ENCODE results near the gene PDE2A.

PDE2A gene

DNA sequence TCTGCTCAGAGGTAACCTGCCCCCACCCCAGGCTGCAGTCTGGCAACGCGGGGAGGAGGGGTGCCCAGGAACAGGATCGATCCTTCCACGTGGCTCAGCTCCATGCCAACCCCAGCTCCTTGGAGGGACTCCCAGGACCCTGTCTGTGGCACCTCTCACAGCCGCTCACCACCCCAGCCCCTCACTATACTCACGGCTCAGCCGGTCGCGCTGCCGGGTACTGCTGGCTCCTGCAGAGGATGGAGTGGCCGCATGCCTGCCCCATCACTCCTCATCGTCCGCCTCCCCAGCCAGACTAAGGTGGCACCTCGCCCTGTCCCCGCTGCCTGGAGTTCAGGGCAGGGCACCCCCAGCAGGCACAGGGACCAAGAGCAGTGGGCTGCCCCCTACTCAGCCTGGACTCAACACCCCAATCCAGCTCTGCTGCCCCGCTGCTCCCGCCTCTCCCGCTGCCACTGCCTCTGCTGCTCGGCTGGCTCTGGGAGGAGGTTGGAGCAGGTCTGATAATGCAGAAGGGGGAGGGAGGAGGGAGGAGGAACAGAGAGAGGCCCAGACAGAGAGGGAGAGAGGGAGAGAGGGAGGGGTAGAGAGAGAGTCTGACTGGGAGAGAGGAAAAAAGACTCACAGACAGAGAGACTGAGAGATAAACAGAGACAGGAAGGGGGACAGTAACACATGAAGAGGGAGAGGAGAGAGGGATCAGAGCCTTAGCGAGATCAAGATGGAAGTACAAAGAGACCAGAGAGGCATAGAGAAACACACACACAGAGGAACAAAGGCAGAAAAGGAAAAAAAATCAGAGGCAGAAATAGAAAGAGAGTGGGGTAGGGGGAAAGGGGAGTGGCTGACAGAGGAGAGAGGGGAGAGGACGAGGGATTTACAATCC is at the start of gene PDE2A:
Gene PDE2A, minus strand, starts transcription at position 480 of the 886 bp plus-strand sequence. Its CDS starts 215 bp downstream, at position 265.
- TF ChIP-seq BACH2 (CRISPR knock-in tag; IDR thresholded peaks at IDR 0.05; ENCODE audit: borderline replicate concordance) (no peak), ZNF70 (CRISPR knock-in tag; IDR thresholded peaks at IDR 0.05) (peak; percentile 26; the same call in 1 of the 2 replicates)
- peak; percentile 47 for ATAC-seq

DNA sequence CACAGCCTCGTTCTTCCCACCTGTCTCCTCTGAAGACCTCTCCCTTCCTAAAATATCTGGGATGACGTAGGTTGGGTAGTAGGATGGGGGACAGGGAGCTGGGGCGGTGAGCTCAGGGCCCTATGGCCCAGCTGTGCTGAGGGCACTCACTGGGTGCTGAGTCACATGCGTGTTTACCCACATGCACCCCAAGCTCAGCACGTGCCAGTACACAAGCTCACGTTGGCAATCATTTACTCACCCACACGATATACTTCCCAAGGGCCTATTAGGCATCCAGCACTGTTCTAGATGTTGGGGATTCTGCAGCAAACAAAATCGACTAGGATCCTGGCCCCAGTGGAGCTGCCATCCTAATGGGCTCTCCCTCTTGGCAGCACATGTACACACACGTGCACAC is 49.3 kb upstream of the PDE2A start:
- TF ChIP-seq ZFP30 (CRISPR knock-in tag; IDR thresholded peaks at IDR 0.05): no peak
- no peak for ATAC-seq

DNA sequence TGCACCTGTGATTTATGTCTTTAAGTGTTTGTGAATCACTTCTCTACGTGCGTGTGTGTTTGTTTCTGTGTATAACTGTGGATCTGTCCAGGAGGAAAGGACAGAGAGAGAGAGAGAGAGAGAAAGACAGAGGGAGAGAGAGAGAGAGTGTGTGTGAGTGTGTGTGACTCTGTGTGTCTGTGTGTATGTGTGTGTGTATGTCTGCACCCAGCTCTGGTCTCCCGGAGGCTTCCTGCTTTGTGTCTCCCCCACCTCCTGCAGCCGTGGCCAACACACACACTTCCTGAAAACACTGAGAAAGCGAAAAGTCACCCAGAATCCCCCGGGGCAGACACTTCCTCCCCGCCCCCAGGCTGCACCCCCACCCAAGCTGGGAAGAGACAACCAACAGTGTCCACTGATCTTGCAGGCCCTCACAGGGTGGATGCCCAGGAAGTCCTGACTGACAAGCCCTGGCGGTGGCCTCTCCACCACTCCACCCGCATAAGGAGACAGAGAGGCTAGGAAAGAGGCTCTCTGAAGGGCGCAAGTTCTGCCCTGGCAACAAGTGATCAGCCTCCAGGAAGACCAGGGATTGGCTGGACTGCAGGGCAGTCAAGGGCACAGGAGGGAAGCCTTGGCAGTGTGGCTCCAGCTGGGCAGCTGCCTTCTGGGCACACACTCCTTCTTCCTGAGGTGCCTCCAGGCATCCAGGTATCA is 48.0 kb upstream of the PDE2A start:
- ATAC-seq: peak; percentile 98
- no peak for TF ChIP-seq ARNTL (CRISPR knock-in tag; IDR thresholded peaks at IDR 0.05; ENCODE audit: borderline replicate concordance, low read depth)
- no peak for TF ChIP-seq SNAI2 (CRISPR knock-in tag; IDR thresholded peaks at IDR 0.05)
- TF ChIP-seq ZNF565 (CRISPR knock-in tag; conservative IDR thresholded peaks at IDR 0.05; ENCODE audit: low read depth): no peak
- TF ChIP-seq ZNF8 (CRISPR knock-in tag; IDR thresholded peaks at IDR 0.05): no peak
- no peak for TF ChIP-seq ZC3H10 (CRISPR knock-in tag; IDR thresholded peaks at IDR 0.05)

DNA sequence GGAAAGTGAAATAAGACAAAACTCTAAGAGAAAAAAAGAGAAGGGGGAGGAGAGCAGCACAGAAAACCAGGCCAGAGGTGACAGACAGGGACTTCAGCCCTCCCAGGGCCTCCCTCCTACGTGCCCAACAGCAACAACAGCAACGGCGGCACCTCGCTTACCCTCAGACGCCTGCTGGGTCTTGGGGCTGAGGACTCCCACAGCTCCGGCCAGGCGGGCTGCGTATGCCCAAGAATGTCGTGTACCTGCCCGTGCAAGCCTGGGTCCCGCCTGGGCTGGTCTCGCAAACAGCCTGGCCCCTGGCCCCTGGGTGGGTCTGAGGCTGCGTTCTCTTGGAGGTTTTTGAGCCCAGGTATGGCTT is 47.4 kb upstream of the PDE2A start:
- TF ChIP-seq, protein P1, sequence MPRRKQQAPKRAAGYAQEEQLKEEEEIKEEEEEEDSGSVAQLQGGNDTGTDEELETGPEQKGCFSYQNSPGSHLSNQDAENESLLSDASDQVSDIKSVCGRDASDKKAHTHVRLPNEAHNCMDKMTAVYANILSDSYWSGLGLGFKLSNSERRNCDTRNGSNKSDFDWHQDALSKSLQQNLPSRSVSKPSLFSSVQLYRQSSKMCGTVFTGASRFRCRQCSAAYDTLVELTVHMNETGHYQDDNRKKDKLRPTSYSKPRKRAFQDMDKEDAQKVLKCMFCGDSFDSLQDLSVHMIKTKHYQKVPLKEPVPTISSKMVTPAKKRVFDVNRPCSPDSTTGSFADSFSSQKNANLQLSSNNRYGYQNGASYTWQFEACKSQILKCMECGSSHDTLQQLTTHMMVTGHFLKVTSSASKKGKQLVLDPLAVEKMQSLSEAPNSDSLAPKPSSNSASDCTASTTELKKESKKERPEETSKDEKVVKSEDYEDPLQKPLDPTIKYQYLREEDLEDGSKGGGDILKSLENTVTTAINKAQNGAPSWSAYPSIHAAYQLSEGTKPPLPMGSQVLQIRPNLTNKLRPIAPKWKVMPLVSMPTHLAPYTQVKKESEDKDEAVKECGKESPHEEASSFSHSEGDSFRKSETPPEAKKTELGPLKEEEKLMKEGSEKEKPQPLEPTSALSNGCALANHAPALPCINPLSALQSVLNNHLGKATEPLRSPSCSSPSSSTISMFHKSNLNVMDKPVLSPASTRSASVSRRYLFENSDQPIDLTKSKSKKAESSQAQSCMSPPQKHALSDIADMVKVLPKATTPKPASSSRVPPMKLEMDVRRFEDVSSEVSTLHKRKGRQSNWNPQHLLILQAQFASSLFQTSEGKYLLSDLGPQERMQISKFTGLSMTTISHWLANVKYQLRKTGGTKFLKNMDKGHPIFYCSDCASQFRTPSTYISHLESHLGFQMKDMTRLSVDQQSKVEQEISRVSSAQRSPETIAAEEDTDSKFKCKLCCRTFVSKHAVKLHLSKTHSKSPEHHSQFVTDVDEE (CRISPR knock-in tag; IDR thresholded peaks at IDR 0.05): no peak
- TF ChIP-seq SNAI2 (CRISPR knock-in tag; IDR thresholded peaks at IDR 0.05): no peak
- TF ChIP-seq ISL1 (CRISPR knock-in tag; IDR thresholded peaks at IDR 0.05): no peak
- TF ChIP-seq ZC3H10 (CRISPR knock-in tag; IDR thresholded peaks at IDR 0.05): no peak
- TF ChIP-seq RARB (CRISPR knock-in tag; IDR thresholded peaks at IDR 0.05): no peak
- peak; percentile 7 for ATAC-seq

DNA sequence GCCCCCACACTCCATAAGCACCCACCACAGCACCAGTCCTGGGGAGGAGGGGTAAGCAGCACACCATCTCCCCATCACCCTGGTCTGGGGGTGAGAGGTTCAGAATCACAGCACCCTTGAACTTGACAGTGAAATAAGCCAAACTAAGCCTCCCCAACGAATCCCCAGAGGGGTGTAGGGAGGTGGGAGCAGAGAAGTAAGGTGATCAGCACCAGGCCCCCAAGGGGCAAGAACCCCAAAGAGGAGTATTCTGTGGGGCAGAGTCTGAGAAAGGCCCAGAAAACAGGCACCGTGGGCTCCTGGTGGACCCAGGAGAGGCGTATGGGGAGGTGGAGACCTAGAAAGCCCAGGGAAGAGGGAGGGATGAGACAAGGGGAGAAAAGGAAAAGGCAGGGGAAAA is 47.1 kb upstream of the PDE2A start:
- TF ChIP-seq TCF4 (CRISPR knock-in tag; IDR thresholded peaks at IDR 0.05; ENCODE audit: borderline replicate concordance) (no peak), CSDC2 (CRISPR knock-in tag; IDR thresholded peaks at IDR 0.05) (no peak), OSR1 (CRISPR knock-in tag; IDR thresholded peaks at IDR 0.05) (no peak), ZNF70 (CRISPR knock-in tag; IDR thresholded peaks at IDR 0.05) (no peak), ESRRG (CRISPR knock-in tag; IDR thresholded peaks at IDR 0.05) (no peak), PPARA (CRISPR knock-in tag; IDR thresholded peaks at IDR 0.05; ENCODE audit: borderline replicate concordance) (no peak), ISL1 (CRISPR knock-in tag; IDR thresholded peaks at IDR 0.05) (no peak), RARB (CRISPR knock-in tag; IDR thresholded peaks at IDR 0.05) (no peak), ZNF8 (CRISPR knock-in tag; IDR thresholded peaks at IDR 0.05) (no peak)
- TF ChIP-seq, protein P2, sequence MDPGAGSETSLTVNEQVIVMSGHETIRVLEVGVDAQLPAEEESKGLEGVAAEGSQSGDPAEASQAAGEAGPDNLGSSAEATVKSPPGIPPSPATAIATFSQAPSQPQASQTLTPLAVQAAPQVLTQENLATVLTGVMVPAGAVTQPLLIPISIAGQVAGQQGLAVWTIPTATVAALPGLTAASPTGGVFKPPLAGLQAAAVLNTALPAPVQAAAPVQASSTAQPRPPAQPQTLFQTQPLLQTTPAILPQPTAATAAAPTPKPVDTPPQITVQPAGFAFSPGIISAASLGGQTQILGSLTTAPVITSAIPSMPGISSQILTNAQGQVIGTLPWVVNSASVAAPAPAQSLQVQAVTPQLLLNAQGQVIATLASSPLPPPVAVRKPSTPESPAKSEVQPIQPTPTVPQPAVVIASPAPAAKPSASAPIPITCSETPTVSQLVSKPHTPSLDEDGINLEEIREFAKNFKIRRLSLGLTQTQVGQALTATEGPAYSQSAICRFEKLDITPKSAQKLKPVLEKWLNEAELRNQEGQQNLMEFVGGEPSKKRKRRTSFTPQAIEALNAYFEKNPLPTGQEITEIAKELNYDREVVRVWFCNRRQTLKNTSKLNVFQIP (CRISPR knock-in tag; IDR thresholded peaks at IDR 0.05; ENCODE audit: borderline replicate concordance, low read depth): no peak
- TF ChIP-seq, protein P3, sequence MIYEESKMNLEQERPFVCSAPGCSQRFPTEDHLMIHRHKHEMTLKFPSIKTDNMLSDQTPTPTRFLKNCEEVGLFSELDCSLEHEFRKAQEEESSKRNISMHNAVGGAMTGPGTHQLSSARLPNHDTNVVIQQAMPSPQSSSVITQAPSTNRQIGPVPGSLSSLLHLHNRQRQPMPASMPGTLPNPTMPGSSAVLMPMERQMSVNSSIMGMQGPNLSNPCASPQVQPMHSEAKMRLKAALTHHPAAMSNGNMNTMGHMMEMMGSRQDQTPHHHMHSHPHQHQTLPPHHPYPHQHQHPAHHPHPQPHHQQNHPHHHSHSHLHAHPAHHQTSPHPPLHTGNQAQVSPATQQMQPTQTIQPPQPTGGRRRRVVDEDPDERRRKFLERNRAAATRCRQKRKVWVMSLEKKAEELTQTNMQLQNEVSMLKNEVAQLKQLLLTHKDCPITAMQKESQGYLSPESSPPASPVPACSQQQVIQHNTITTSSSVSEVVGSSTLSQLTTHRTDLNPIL (CRISPR knock-in tag; IDR thresholded peaks at IDR 0.05; ENCODE audit: low read depth): no peak
- TF ChIP-seq, protein P4, sequence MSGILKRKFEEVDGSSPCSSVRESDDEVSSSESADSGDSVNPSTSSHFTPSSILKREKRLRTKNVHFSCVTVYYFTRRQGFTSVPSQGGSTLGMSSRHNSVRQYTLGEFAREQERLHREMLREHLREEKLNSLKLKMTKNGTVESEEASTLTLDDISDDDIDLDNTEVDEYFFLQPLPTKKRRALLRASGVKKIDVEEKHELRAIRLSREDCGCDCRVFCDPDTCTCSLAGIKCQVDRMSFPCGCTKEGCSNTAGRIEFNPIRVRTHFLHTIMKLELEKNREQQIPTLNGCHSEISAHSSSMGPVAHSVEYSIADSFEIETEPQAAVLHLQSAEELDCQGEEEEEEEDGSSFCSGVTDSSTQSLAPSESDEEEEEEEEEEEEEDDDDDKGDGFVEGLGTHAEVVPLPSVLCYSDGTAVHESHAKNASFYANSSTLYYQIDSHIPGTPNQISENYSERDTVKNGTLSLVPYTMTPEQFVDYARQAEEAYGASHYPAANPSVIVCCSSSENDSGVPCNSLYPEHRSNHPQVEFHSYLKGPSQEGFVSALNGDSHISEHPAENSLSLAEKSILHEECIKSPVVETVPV (CRISPR knock-in tag; IDR thresholded peaks at IDR 0.05): no peak
- TF ChIP-seq, protein P1 (CRISPR knock-in tag; IDR thresholded peaks at IDR 0.05): no peak
- TF ChIP-seq, protein P5, sequence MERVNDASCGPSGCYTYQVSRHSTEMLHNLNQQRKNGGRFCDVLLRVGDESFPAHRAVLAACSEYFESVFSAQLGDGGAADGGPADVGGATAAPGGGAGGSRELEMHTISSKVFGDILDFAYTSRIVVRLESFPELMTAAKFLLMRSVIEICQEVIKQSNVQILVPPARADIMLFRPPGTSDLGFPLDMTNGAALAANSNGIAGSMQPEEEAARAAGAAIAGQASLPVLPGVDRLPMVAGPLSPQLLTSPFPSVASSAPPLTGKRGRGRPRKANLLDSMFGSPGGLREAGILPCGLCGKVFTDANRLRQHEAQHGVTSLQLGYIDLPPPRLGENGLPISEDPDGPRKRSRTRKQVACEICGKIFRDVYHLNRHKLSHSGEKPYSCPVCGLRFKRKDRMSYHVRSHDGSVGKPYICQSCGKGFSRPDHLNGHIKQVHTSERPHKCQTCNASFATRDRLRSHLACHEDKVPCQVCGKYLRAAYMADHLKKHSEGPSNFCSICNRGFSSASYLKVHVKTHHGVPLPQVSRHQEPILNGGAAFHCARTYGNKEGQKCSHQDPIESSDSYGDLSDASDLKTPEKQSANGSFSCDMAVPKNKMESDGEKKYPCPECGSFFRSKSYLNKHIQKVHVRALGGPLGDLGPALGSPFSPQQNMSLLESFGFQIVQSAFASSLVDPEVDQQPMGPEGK (CRISPR knock-in tag; IDR thresholded peaks at IDR 0.05; ENCODE audit: borderline replicate concordance): no peak
- ATAC-seq: no peak

All from SK-N-SH treated with all-trans-retinoic acid at 6 μM for 48 hours (cell line).